ENCODE data around the gene UBE2Q1. TPM values are rescaled to one million over a fixed set of nuclear protein-coding genes. Genes with fewer than 3 reads are reported as not detected.

The UBE2Q1 gene
- total RNA-seq (2014; rRNA removed; shearing (Covaris generic)) = 38.0 and 61.2 TPM in 2 replicates

- DNase-seq (ENCODE audit: low spot score) = no peak
- in situ Hi-C loops (cut with HindIII; ENCODE audit: low sequenced_read_pairs) = no loop called here
These were observed at the start of gene UBE2Q1 for GRCh38 chr1:154557939-154558719. Gene UBE2Q1 (minus strand): TSS chr1:154558662. CDS start chr1:154558553, 109 bp downstream.

DNA sequence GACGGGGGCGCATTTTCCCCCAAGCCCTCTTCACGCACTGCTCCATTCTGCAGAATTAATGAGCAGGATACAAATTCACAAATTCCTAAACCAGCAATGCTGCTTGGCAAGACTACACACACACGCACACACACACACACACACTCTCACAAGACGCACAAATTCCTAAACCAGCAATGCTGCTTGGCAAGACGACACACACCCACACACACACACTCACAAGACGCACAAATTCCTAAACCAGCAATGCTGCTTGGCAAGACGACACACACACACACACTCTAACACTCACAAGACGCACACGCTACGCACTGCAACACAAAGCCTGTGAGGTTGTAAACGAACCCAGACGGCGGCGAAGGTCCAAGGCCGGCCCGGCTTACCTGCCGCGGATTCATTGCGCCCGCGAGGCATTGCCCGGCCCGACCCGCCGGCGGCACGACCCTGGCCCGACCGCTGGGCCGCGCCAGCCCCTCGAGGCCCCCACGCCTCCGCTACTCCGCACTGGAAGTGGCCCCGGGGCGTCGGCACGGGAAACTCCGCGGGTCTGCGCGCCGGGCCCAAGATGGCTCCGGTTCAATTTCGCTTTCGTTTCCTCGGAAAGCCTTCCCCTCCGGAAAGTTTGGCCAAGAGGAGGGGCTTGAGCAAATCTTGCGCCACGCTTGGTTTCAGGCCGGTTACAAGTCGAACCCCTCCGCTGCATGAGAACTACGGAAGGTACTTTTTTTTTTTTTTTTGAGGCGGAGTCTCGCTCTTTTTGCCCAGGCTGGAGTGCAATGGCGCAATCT lies 49.3 kb upstream of the UBE2Q1 start, which contains the start of gene ADAR:
Gene ADAR (minus strand): TSS at position 578 of the 788 bp plus-strand sequence. CDS start 180 bp downstream, at position 398.
- peak; percentile 76 for DNase-seq (ENCODE audit: low spot score)

GRCh38 chr1:154607106-154607608 lies 48.7 kb upstream of the UBE2Q1 start:
- DNase-seq (ENCODE audit: low spot score) = no peak
- in situ Hi-C loops (cut with HindIII; ENCODE audit: low sequenced_read_pairs) = no loop called here

More for the DNA sequence above, 49.3 kb upstream of the UBE2Q1 start, which contains the start of gene ADAR:
- in situ Hi-C loops (cut with HindIII; ENCODE audit: low sequenced_read_pairs) = no loop called here

GRCh38 chr1:154605534-154605933 lies 47.1 kb upstream of the UBE2Q1 start:
- no peak for DNase-seq (ENCODE audit: low spot score)
- in situ Hi-C loops (cut with HindIII; ENCODE audit: low sequenced_read_pairs) = no loop called here

GRCh38 chr1:154603317-154603716 lies 44.9 kb upstream of the UBE2Q1 start:
- no peak for DNase-seq (ENCODE audit: low spot score)
- in situ Hi-C loops (cut with HindIII; ENCODE audit: low sequenced_read_pairs) = no loop called here

- DNase-seq (ENCODE audit: low spot score) = peak; percentile 59
- in situ Hi-C loops (cut with HindIII; ENCODE audit: low sequenced_read_pairs) = no loop called here
These were observed 41.2 kb upstream of the UBE2Q1 start for GRCh38 chr1:154599658-154600057.

GRCh38 chr1:154598871-154599635 lies 40.6 kb upstream of the UBE2Q1 start:
- in situ Hi-C loops (cut with HindIII; ENCODE audit: low sequenced_read_pairs) = no loop called here

DNA sequence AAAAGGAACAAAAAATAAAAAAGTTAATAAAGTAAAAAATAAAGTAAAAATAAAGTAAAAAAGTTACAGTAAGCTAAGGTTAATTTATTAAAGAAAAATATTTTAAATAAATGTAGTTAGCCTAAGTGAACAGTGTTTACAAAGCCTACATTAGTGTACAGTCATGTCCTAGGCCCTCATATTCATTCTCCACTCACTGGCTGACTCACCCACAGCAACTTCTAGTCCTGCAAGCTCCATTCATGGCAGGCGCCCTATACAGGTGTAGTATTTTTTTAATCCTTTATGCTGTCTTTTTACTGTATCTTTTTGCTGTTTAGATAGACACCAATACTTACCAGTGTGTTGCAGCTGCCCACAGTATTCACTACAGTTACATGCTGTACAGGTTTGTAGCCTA lies 37.2 kb upstream of the UBE2Q1 start:
- in situ Hi-C loops (cut with HindIII; ENCODE audit: low sequenced_read_pairs) = no loop called here
- no peak for DNase-seq (ENCODE audit: low spot score)

More at GRCh38 chr1:154598871-154599635, 40.6 kb upstream of the UBE2Q1 start:
- DNase-seq (ENCODE audit: low spot score) = no peak

- DNase-seq (ENCODE audit: low spot score) = no peak
- in situ Hi-C loops (cut with HindIII; ENCODE audit: low sequenced_read_pairs) = no loop called here
These were observed 36.3 kb upstream of the UBE2Q1 start for GRCh38 chr1:154594811-154595210.

DNA sequence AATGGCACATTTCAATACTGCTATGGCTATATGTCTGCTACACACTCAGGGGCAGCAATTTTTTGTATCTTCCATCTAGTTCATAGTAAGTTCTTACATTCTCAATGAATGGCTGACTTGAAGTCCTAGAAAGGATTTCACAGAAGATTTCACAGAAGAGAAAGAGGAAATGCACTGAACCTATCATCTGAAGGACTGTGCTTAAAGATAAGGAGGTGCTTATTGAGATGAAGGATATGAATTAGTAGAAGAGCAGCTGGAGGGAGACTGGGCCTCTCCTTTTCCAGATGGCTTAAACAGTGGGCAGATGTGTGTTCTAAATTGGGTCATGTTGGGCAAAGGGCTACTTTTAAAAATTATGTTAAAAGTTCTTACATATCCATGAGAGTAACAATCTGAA lies 34.9 kb upstream of the UBE2Q1 start:
- DNase-seq (ENCODE audit: low spot score) = no peak
- in situ Hi-C loops (cut with HindIII; ENCODE audit: low sequenced_read_pairs) = no loop called here

GRCh38 chr1:154591206-154591605 lies 32.7 kb upstream of the UBE2Q1 start:
- in situ Hi-C loops (cut with HindIII; ENCODE audit: low sequenced_read_pairs) = no loop called here
- no peak for DNase-seq (ENCODE audit: low spot score)

- in situ Hi-C loops (cut with HindIII; ENCODE audit: low sequenced_read_pairs) = no loop called here
- no peak for DNase-seq (ENCODE audit: low spot score)
These were observed 32.3 kb upstream of the UBE2Q1 start for GRCh38 chr1:154590756-154591155.

DNA sequence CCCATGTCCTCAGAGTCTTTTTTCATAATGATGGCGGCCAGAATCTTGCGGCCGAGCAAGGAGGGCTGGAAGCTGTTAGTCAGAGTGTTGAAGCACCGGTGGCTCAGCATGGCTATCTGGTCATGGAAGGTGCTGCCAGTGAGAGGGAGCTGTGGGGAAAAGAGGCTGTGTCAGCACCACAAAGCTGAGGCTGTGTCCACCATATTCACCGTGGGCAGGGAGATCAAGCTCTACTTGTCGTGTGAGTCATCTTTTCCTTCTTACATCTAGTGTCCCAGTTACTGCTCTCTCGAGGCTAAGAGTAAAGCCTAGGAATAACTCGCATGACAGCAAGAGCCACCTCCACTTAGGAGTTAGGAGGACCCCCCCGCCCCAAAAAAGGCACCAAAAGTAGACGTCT lies 31.3 kb upstream of the UBE2Q1 start:
- in situ Hi-C loops (cut with HindIII; ENCODE audit: low sequenced_read_pairs) = no loop called here
- no peak for DNase-seq (ENCODE audit: low spot score)

GRCh38 chr1:154586641-154587040 lies 28.2 kb upstream of the UBE2Q1 start:
- in situ Hi-C loops (cut with HindIII; ENCODE audit: low sequenced_read_pairs) = no loop called here
- no peak for DNase-seq (ENCODE audit: low spot score)

- in situ Hi-C loops (cut with HindIII; ENCODE audit: low sequenced_read_pairs) = no loop called here
- DNase-seq (ENCODE audit: low spot score) = no peak
These were observed 27.8 kb upstream of the UBE2Q1 start for GRCh38 chr1:154586231-154586630.

DNA sequence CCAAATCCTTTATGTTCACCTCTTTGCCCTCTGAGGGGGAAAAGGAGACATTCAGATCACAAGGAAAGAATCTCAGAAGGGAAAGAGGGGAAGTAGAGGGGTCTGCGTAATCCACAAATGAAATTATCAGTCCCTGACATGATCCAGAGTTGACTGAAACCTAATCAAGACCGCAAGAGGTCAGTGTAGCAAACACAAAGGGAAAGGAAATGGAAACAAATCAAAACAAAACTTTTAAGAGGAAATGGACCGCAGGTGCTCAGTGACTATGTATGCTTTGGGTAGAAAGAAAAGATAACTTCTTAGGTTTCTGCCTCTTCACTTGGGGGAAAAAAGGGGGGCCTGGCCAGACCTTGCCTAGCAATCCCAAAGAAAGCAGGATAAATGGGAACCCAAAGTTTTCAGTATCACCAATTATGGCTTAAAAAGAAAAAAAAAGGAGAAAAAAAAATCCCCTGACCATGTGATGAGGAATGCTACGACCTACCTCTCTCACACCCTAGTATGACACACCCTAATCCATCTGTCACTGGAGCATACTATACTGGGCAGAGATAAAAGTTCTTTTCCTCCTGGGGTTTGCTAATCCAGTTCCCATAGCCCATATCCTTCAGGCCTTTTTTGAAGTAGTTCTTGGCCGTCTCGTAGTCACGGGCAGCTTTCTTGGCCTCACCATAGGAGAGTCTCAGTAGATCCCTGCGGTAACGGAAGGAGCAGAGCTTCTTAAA lies 26.0 kb upstream of the UBE2Q1 start:
- in situ Hi-C loops (cut with HindIII; ENCODE audit: low sequenced_read_pairs) = no loop called here
- no peak for DNase-seq (ENCODE audit: low spot score)

DNA sequence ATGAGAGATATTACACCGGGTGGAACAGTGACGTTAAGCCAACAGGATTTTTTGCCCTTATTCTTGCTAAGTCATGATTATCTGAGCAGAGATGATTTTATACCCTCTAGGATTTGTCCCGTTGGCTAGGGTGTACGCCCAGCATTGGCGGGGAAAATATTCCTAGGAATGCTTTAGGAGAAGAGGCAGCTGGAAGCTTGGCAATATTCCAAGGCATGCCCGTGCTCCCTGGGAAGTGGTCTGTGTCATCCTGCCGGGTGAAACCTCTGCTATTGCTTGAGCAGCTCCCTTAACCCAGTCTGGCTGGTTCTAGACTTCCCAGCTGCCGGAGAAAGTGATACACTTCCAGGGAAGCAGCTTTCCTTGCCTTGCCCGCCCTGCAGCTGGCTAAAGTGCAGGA lies 25.3 kb upstream of the UBE2Q1 start:
- in situ Hi-C loops (cut with HindIII; ENCODE audit: low sequenced_read_pairs) = no loop called here
- DNase-seq (ENCODE audit: low spot score) = no peak

GRCh38 chr1:154582885-154583284 lies 24.4 kb upstream of the UBE2Q1 start:
- no peak for DNase-seq (ENCODE audit: low spot score)
- in situ Hi-C loops (cut with HindIII; ENCODE audit: low sequenced_read_pairs) = no loop called here

DNA sequence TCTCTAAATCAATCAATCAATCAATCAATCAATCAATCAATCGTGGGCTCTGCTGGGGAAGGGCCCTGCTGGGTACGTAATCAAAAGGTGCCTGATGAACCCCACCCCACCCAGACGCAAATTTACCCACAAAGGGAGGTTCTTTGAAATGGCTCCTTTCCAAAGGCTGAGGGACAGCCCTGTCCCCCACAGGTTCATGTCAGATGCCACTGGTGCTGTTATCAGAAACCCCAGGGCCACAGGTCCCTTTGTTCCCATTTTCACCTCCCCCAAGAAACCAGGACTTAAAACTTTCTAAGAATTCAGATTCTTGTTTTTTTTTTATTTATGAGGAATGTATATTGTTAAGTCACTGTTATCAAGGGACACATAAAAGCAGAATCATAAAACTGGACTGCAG lies 23.3 kb upstream of the UBE2Q1 start:
- DNase-seq (ENCODE audit: low spot score) = no peak
- in situ Hi-C loops (cut with HindIII; ENCODE audit: low sequenced_read_pairs) = no loop called here
